HG02642 (cell line): ENCODE measurements around the gene LAX1.
"Not testable (repeated sequence)": the region's sequence is repeated elsewhere in the genome, so short reads cannot be mapped to it uniquely, and the experiment has no call there.

ENCODE experiments used
- ATAC-seq: cut with Tn5 transposase; IDR thresholded peaks from one replicate; pipeline ENCODE4 v1.9.1; 2021; ENCODE audit warnings: mild to moderate bottlenecking; ENCODE audit not compliant: unreplicated experiment, poor library complexity

The LAX1 gene

GRCh38 chr1:203764105-203765028 lies 616 bp upstream of the LAX1 start:
- ATAC-seq, result no peak

GRCh38 chr1:203768256-203768655 lies 3.3 kb downstream of the LAX1 start:
- ATAC-seq, result no peak

- ATAC-seq, result no peak
These were observed 4.7 kb downstream of the LAX1 start for GRCh38 chr1:203769505-203770343.

- ATAC-seq, result no peak
These were observed 6.9 kb downstream of the LAX1 start for GRCh38 chr1:203771901-203772301.

GRCh38 chr1:203772836-203773235 lies 7.9 kb downstream of the LAX1 start:
- ATAC-seq, result no peak

GRCh38 chr1:203776636-203777035 lies 11.7 kb downstream of the LAX1 start:
- no peak for ATAC-seq

- no peak for ATAC-seq
These were observed 12.6 kb downstream of the LAX1 start for GRCh38 chr1:203777596-203777995.

- ATAC-seq, result no peak
These were observed 13.2 kb downstream of the LAX1 start for GRCh38 chr1:203778146-203778545.

- ATAC-seq, result no peak
These were observed 13.8 kb downstream of the LAX1 start for GRCh38 chr1:203778789-203779188.

- no peak for ATAC-seq
These were observed 17.0 kb downstream of the LAX1 start for GRCh38 chr1:203781962-203782361.

GRCh38 chr1:203789966-203790365 lies 25.0 kb downstream of the LAX1 start:
- no peak for ATAC-seq

GRCh38 chr1:203791498-203791897 lies 26.5 kb downstream of the LAX1 start:
- no peak for ATAC-seq

- ATAC-seq, result no peak
These were observed 27.5 kb downstream of the LAX1 start for GRCh38 chr1:203792486-203792885.

- ATAC-seq, result not testable (repeated sequence)
These were observed 28.6 kb downstream of the LAX1 start for GRCh38 chr1:203793561-203793960.

GRCh38 chr1:203794764-203795440 lies 29.9 kb downstream of the LAX1 start:
- ATAC-seq, result no peak

- peak; percentile 98 for ATAC-seq
These were observed 30.7 kb downstream of the LAX1 start, which contains the start of the genes ZBED6 and ZC3H11A for GRCh38 chr1:203795441-203796235. Gene ZBED6, plus strand, starts transcription at chr1:203795623. Its CDS starts 1,900 bp downstream, at chr1:203797523. Gene ZC3H11A, plus strand, starts transcription at chr1:203795623. Its CDS starts 21,448 bp downstream, at chr1:203817071.

GRCh38 chr1:203796236-203796605 lies 31.2 kb downstream of the LAX1 start:
- ATAC-seq, result no peak

GRCh38 chr1:203797216-203797615 lies 32.2 kb downstream of the LAX1 start:
- ATAC-seq, result no peak

GRCh38 chr1:203797948-203798655 lies 33.1 kb downstream of the LAX1 start:
- no peak for ATAC-seq
